EL (cell line): ENCODE data around the gene KLC1.

Experiments
- DNase-seq: peaks from one replicate; pipeline ENCODE4 v3.0.0-alpha.2; 2016

KLC1 gene

DNA sequence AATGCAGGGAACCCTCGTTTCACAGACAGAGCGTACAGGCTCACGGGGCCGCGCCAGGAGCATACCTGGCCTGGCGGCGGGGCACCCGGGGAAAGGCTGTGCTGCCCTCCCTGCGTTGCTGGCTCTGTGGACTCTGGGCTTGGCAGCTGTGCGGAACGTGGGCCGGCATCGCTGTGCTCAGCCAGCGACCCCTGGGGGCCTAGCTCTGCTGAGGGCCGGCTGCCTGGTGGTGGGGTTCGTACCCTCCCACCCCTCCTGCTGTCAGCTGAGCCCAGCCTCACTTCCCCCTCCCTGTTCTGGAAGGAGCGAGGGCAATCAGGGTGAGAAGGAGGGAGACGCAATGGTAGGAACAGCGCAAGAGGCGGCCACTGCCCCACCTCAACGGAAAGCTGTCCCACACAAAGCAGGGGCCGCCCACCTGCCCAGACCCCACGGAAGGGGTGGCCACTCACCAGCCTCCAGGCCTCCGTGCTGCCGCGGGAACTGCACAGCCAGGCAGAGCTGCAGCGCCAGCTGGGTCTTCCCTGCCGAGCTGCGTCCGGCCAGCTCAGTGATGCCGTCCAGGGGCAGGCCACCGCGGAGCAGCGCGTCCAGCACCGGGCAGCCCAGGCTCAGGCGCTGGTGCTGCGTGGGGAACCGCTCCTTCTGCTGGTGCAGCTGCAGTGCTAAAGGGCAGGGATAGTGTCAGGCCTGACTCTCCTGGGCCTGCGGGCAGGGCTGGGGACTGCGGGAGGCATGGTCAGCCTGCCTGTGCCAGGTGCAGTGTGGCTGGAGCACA lies 77.7 kb downstream of the KLC1 start:
- DNase-seq, result no peak

DNA sequence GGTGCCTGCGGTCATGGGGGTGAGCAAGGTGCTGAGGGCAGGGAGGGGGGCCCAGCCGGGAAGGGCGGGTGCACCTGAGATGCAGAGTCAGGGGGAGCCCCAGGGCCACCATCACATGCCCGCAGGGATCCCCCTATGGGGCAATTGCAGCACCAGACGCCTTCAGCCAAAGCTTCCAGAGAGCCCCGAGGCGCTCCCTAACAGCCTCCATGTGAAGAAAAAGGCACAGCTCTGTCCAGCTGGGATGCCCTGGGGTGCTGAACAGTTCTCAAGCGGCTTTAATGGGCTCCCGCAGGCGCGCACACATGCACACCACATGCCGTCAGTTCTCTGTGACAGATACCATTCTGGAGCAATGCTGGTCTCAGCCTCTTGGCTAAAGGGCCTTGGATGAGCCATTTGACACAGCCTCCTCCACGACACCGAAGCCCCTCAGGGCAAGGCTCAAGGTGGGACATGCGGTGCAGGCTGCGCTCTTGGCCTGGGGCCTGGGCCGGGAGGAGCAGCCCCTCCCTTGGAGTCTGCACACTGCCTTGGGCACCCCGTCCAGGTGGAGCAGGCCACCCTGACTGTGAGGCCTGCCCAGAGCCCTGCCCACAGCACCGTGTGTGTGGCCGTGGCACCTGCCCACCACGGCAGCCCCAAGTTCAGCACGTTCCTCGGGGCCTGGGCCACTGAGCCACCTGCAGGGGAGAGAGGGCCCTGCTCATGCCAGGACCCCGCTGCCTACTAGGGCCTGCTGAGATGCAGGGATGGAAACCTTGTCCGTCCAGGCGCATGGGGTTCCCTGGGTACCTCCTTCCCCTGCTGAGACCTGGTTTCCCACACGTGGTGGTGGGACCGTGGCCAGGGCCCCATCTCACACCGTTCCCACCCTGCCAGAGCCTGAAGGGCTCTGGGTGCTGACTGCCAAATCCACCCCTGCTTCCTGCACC lies 78.6 kb downstream of the KLC1 start:
- DNase-seq, result no peak

DNA sequence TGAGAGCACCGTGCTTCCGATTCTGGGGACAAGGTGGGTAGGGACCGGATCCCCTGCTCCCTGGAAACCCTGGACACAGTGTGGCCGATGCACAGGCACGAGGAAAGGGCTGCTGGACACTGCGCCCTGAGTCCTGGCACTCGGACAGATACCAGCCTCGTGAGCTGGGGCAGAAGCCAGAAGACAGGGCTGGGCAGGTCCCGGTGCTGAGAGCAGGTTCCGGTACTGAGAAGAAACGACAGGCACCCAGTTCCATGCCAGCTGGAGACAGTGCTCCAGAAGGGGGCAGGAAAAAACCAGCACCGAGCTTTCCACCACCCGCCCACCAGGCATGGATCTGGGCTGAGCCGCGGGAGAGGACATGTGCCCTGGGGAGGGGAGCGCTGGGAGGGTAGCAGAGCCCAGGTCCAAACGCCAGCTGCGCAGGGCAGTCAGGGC lies 79.8 kb downstream of the KLC1 start:
- no peak for DNase-seq

DNA sequence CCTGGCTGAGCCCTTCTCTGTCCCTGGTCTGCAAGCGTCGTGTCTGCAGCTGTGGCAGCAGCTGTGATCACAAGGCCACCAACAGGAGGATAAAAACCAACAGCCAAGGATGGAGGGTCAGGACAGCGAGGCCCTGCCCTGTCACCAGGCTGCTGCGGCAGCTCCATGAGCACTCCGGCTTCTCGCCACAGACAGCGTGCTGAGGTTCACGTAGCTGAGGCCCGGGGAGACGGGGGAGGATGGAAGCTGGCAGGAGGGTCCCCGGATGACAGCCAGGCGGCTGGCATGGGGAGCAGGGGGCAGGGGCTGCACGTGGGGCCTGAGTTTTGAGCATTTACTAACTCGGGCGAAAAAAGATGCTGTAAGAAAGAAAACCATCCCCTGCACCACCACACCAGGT lies 80.8 kb downstream of the KLC1 start:
- no peak for DNase-seq

DNA sequence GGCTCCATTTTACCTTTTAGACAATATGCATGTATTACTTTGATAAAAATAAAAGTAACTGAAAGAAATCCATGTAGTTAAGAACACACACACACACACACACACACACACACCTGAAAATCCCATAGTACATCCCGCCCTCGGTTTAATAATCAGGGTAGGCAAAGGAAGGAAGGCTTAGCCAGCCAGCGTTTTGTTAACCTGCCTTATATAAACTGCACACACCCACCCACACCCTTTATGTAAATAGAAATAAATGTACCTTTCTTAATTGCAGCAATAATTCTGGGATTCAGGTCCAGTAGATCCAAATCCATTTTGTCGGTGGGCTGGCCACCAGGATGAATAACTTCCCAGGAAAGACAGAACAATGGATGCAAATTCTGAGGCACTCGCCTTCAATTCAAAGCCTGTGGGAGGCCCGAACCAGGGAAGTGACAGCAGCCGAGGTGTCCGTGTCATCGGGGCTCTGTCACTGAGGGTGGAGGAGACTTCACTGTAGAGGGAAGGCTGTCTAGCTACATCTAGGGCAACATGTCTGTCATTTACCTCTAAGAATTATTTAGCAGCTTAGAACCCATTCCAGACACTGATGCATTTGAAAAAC lies 81.9 kb downstream of the KLC1 start:
- no peak for DNase-seq

DNA sequence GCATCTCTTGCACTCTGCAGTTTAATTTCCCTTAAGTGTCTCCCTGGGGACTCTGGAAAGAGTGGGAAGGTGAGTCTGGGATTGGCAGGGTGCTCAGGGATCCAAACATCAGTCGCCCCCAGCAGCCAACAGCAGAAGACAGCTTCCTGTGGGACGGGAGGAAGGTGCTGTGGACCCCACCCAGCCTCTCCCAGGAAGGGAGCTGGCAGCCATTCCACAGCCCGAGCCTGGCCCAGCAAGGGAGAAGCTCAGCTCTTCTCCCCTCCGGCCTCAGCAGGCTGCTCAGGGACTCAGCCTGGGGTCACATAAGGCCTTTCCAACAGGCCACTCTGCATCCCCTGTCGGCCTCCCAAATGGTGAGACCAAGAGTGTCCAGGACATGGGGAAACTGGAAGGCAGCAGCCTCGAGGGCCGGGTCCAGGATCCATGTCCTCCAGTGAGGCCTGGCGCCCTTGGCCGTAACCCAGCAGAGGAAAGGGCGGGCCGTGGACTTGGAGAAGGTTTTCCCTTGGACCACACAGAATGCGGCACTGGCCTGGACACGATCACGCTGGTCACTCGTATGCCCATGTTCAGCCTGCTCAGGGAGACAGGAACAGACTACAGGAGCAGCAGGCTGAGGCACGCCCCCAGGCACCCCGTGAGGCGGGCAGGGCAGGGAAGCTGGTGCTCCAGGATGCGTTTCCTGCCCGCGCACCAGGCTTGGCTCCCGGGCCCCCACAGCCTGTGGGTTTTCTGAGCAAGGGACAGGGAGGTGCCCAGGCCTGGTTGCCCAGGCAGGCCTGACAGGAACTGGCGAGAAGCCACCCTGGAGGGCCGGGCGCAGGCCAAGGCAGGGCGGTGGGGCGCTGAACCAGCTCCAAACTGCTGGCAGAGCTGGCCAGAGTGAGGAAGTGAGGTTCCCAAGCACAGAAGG lies 82.8 kb downstream of the KLC1 start:
- no peak for DNase-seq

DNA sequence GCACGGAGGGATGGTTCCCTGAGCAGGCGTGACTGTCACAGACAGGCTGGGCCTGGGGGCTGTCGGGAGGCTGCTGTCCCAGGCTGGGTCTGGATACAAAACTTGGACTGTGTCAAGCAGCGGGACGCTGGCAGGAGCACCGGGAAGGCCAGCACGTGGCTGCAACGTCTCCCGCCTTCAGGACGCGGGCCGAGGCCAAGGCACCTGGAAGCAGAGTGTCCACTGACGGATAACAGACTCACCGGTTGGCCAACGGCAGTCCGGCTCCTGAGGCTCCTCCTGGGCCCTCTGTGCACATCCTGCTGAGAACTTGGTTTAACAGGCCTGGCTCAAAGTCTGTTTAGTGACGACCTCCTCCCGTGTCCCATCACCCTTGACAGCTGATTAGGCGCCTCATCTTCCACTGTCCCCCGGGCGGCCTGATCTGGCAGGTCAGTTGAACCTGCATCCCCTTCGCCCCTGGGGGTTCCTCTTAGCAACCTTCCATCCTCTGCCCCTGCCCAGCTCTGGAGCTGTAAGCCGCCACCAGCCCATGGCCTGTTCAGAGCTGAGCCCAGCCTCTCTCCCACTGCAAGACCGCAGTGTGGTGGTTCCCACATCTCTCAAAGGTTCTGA lies 83.7 kb downstream of the KLC1 start:
- DNase-seq, result no peak

DNA sequence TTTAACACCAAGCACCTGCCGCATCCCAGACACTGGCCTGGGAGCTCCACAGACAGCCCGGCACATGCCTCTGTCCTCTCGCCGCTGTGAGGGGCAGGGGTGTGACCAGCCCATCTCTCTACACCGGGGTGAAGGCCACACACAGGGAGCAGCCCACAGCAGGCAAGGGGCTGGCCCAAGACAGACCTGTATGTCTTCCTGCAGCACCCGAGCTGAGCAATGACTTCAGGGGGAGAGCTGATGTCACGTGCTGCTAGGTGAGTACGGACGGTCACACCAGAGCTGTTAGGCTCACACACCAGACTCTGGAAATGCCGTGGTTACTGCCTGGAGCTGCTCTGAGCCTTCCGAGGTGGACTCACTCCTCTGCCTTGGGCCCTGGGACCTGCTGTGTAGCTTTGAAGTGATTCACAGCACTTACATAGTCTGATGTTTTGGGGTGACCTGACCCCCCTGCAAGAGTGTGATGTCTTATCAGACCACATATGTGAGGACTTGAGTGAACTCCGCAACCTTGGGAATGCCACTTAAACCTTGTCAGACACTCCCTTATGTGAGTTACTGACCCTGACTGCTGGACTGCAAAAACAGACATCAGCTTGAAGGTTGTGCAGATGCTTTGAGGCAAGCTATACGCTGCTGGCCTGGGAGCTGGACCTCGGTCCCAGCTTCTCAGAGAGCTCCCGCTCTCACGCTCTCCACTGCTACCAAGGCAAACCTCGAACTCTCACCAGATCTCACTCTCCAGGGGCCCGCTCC lies 84.5 kb downstream of the KLC1 start:
- no peak for DNase-seq

DNA sequence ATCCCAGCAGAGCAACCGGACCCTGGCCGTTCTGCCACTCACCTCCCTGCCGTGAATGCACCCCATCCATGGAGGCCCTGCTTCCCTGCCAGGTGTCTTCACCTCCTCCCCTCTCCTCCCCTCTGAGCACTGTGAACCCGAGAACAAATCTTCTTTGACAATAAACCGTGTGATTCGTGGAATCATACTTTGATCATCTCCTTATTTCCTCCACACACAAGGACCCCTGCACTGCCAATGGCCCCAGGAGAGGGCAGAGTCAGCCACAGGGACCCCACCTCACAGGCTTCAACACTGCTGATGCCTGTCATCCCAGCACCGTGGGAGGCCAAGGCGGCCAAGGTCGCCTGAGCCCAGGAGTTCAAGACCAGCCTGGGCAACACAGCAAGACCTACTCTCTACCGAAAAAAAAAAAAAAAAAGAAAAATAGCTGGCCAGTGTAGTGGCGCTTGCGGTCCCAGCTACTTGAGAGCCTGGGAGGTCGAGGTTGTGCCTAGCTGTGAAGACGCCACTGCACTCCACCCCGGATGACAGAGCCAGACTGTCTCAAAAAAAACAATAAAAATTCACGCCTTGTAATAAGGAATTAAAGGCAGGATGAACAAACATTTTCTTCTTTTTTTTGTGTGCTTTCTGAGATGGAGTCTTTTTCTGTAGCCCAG lies 85.2 kb downstream of the KLC1 start:
- no peak for DNase-seq

DNA sequence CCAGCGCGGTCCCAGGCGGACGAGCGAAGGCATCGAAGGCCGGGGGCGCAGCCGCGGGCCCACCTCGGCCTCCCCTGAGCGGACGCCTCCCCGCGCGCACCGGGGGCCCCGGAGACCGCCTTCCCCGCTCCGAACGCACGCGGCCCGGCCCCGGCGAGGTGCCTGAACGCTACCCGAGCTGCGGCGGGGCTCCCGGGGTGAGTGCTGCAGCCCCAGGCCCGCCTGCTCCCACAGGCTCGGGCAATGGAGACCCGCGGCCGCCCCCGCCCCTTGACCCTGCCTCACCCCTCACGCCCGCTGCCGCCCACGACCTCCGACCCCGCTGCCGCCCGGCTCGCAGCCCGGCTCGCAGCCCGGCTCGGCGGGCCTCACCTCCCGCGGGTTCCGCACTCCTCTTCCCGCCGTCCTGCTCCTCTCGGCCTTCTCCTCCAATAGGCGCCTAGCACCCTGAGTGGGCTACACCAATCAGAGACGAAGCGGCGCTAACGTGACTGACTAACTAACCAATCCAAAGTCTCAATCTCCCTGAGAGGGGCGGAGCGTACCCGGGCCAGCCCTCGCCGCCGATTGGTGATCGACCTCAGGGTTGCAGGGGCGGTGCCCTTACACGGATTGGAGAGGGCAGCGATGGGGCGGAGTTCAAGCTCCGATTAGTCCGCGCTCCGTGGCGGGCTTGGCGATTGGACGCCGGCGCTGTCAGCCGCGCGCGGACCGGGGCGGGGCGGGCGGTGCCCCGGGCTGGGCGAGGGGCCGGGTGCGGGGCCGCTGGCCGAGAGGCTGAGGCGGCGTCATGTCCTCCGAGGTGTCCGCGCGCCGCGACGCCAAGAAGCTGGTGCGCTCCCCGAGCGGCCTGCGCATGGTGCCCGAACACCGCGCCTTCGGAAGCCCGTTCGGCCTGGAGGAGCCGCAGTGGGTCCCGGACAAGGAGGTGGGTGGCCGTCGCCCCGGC lies 86.3 kb downstream of the KLC1 start, which contains the start of the genes XRCC3 and ZFYVE21:
Gene XRCC3, minus strand, starts transcription at position 400 of the 949 bp plus-strand sequence. CDS start 4,364 bp downstream, outside the sequence.
Gene ZFYVE21, plus strand, starts transcription at position 759 of the 949 bp plus-strand sequence. Its CDS starts 32 bp downstream, at position 791.
- DNase-seq, result peak; percentile 100

DNA sequence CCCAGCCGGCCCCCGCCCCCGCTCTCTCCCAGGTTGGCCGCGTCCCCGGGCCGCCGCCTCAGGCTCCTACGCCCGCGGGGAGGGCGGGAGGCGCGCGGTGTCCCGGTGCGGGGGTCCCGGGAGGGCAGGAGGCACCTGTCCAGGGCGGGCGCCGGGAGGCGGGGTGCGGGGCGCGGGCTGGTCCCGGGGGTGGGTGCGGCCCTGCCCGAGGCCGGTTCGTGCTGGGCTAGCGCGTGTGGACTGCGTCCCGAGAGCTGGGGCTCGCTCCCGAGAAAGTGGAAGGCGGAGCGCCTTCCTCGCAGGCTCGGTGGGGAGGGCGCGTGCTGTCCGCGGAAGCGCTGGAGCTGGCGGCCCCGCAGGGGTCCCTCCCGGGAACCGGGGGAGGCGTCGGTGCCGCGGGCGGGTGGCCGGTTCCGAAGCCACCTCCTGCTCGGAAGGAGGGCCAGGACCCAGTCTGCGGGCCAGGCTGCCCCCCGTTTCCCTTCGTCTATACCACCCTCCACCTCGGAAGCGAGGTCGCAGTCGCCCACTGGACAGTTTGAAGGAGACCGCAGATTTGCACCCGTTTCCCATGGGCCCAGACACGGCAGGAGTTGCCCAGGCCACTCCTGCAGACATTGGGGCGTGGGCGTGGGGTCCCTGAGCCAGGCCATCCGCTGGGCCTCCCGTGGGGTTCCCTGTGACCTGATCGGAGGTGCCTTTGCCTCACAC lies 87.2 kb downstream of the KLC1 start:
- DNase-seq, result peak; percentile 34

DNA sequence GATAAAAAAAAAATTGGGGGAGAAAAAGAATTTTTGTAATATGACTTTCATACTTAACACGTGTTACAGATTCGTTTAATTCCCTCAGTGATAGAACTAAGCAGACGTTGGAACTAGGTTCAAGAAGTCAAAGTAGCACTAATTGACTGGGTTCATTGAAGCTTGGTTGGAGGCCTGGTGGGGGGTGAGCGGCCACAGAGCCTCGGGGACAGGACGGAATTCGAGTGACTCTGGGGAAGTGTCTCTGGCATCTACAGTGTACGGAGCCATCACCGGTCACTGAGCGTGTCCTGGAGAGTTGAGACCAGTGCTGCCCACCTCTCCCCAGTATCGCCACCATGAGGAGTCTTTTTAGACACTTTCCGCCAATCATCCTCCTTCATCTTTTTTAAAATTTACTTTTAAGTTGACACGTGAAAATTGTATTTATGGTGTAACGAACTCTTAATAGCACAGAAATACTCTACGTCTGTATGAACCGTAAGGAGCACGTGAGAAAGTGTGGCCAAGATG lies 87.9 kb downstream of the KLC1 start:
- DNase-seq, result no peak

DNA sequence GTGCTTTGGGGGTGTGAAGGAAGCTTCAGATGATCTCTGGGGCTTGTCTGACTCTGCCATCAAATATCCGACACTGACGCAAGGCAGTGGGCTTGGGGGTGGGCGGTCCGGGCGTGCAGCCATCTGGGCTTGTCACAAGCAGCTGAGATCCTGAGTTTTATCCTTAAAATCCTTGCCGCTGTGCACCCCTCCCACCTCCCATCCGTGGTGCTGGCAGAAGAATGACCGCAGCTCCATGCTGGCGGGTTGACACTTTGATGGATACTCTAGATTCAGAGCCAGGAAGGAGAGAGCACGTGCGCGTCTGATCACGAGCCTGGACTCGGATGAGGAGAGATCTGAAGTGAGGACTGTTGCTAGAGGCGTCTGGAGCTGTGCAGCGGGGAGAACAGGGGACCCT lies 89.6 kb downstream of the KLC1 start:
- DNase-seq, result no peak

DNA sequence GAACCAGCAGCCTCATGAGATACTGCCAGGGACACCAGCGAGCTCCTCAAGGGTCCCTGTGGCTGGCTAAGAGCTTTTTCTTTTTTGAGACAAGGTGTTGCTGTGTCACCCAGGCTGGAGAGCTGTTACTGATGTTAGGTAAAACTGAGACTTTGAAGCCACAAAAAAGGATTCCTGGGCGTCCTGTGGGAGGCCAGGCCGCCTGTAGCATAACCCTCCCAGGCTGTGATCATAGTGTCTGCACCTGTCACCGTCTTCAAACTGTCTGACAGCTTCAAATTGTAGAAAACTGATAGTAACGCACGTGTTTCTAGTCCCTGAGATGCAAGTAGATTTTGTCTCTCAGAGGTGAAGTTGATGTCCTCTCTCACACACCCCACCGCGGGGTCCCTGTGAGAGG lies 90.7 kb downstream of the KLC1 start:
- DNase-seq, result no peak

DNA sequence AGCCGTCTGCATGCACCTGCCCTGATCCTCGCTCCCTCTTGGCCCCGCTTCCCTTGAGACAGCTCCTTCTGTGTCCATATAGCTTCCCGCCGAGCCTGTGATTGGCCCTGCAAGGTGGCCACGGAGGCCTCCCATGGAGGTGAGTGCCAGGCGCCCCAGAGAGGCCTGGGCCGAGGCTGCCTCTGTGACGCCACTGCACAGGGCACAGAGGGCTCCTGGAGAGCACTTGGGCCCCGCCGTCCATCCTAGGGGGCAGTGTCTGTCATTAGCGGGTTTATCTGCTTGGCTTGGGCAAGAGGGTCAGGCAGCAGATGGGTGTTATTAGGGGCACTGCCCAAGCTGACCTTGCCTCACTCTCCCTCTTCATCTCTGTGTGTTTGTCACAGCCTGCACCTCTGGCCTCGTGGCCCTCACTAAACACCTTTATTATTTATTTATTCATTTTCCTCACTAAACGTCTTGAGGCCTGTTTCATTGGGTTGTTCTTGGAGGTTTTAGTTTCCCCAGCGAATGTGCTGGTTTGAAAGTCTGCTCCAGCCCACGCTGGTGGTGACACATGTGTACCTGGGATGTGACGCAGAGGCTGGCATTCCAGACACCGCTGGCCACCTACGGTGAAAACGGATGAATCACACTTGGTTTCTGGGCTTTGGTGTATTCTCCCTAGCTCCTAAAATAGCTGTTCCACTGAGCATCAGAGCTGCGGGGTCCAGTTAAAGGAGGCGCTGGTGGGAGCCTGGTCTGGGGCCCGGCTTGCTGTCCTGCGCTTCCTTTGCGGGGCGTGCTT lies 92.5 kb downstream of the KLC1 start:
- no peak for DNase-seq

DNA sequence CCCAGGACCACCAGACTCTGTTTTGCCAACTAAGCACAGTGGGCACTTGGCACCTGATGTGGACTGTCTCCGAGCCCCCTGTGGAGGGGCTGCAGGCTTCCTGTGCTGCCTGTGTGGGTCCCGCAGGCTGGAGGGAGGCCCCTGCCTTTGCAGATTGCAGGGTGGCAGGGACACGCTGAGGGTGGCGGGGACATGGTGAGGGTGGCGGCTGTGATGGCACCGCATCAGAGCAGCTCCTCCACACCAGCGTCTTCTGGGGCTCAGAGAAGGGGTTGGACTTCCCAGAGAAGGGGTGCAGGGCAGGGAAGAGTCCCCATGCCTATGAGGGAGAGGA lies 94.7 kb downstream of the KLC1 start:
- no peak for DNase-seq

DNA sequence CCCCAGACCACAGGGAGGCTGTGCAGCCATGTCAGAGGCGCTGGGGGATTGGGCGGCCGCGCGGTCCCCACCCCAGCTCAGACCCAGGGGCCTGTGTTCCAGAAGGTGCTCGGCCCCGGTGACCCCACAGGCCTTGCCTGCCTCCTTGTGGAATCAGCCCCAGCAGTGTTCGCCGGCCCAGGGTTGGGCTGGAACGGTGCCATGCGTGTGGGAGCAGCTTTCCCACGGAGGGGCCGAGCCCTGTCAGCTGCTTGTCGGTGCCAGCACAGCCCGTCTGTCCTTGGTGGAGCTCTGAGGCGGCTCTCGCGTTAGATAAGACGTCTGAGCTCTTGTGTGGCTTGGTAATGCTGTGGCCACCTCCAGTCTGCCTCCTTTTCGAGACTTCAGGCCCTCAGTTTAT lies 95.1 kb downstream of the KLC1 start:
- no peak for DNase-seq
